ENCODE data around the gene TEX19. TPM values are rescaled to one million over a fixed set of nuclear protein-coding genes. Genes with fewer than 3 reads are reported as not detected.

The TEX19 gene
- total and polyA plus RNA-seq, 9 of the 15 experiments (the other 6 are each of a cell fraction or from before 2014, with no cell fraction given) = 0.10 to 4.9 (median 1.9) TPM

DNA sequence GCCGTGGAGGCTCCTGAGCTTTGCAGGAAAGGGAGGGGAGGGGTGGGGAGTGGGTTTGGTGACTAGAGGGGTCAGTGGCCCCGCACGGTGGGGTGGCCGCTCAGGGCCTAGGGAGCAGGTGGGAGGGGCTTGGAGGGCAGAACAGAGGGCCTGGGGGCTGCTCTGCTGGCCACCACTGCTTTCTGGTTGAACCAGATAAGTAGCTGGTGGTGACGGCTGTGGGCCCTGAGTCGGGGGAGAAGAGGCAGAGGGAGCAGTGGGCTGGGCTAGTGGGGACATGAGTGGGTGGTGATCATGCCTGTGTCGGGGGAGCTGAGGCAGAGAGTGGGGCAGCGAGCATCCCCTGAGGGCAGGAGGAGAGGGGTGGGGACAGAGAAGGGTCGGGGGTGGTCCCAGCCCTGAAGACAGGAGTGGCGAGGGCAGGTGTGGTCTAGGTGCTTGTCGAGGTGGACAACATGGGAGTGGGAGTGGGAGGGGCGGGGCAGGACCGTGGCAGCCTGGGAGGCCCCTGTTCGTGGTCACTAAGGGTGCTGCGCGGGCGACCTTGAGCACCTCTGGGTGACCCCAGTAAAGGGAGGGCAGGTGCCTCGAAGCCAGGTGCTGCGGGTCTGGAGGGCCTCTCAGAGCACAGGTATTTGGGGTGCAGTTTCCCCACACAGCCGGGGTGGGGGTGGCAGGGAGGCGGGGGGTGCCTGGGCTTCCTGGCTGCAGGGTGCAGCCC is 35.4 kb upstream of the TEX19 start (continued):
- TF ChIP-seq ZBTB7A (IDR thresholded peaks at IDR 0.05; ENCODE audit: borderline replicate concordance, control insufficient read depth, low read depth, low read length) = peak; percentile 93
- TF ChIP-seq, protein P1, sequence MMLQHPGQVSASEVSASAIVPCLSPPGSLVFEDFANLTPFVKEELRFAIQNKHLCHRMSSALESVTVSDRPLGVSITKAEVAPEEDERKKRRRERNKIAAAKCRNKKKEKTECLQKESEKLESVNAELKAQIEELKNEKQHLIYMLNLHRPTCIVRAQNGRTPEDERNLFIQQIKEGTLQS (IDR thresholded peaks at IDR 0.05) = no peak
- TF ChIP-seq, protein P1 (CRISPR knock-in tag; conservative IDR thresholded peaks at IDR 0.05) = no peak
- no peak for TF ChIP-seq ERF (CRISPR knock-in tag; IDR thresholded peaks at IDR 0.05)
- no peak for TF ChIP-seq BCOR (IDR thresholded peaks at IDR 0.05)
- TF ChIP-seq SNIP1 (IDR thresholded peaks at IDR 0.05; ENCODE audit: low read depth) = no peak
- peak; percentile 18; the same call in 1 of the 2 replicates for TF ChIP-seq EP300 (IDR thresholded peaks at IDR 0.05; ENCODE audit: low read length)
- no peak for TF ChIP-seq ZNF232 (CRISPR knock-in tag; IDR thresholded peaks at IDR 0.05)
- TF ChIP-seq ZNF324 (CRISPR knock-in tag; IDR thresholded peaks at IDR 0.05) = no peak
- TF ChIP-seq POLR2H (tag; IDR thresholded peaks at IDR 0.05; ENCODE audit: low read depth) = no peak
- TF ChIP-seq, protein P2, sequence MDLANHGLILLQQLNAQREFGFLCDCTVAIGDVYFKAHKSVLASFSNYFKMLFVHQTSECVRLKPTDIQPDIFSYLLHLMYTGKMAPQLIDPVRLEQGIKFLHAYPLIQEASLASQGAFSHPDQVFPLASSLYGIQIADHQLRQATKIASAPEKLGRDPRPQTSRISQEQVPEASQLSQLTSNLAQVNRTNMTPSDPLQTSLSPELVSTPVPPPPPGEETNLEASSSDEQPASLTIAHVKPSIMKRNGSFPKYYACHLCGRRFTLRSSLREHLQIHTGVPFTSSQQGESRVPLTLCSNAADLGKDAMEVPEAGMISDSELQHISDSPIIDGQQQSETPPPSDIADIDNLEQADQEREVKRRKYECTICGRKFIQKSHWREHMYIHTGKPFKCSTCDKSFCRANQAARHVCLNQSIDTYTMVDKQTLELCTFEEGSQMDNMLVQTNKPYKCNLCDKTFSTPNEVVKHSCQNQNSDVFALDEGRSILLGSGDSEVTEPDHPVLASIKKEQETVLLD (IDR thresholded peaks at IDR 0.05) = peak; percentile 74
- no peak for TF ChIP-seq FOXA1 (IDR thresholded peaks at IDR 0.05; ENCODE audit: borderline replicate concordance)
- no peak for TF ChIP-seq SRSF7 (optimal IDR thresholded peaks at IDR 0.05; ENCODE audit: low read depth, low read length)
- no peak for TF ChIP-seq ZC3H8 (IDR thresholded peaks at IDR 0.05)
- TF ChIP-seq ZNF589 (CRISPR knock-in tag; IDR thresholded peaks at IDR 0.05; ENCODE audit: low read depth) = no peak
- TF ChIP-seq SAFB2 (IDR thresholded peaks at IDR 0.05; ENCODE audit: borderline replicate concordance, low read depth, low read length, severe bottlenecking) = no peak
- TF ChIP-seq HDAC3 (IDR thresholded peaks at IDR 0.05; ENCODE audit: borderline replicate concordance, partially characterized antibody) = no peak
- TF ChIP-seq DMBX1 (CRISPR knock-in tag; IDR thresholded peaks at IDR 0.05; ENCODE audit: borderline replicate concordance) = no peak
- no peak for TF ChIP-seq RBM34 (IDR thresholded peaks at IDR 0.05; ENCODE audit: borderline replicate concordance, insufficient read depth, low read length)
- TF ChIP-seq PYGO2 (tag; IDR thresholded peaks at IDR 0.05) = no peak
- TF ChIP-seq POLR3G (IDR thresholded peaks at IDR 0.05; ENCODE audit: extremely low read depth, insufficient read length, insufficient replicate concordance) = no peak
- TF ChIP-seq, protein P3, sequence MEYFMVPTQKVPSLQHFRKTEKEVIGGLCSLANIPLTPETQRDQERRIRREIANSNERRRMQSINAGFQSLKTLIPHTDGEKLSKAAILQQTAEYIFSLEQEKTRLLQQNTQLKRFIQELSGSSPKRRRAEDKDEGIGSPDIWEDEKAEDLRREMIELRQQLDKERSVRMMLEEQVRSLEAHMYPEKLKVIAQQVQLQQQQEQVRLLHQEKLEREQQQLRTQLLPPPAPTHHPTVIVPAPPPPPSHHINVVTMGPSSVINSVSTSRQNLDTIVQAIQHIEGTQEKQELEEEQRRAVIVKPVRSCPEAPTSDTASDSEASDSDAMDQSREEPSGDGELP (CRISPR knock-in tag; IDR thresholded peaks at IDR 0.05; ENCODE audit: borderline replicate concordance) = peak; percentile 11; the same call in 1 of the 2 replicates
- no peak for TF ChIP-seq ZNF165 (CRISPR knock-in tag; IDR thresholded peaks at IDR 0.05; ENCODE audit: borderline replicate concordance)
